HL-60 (cell line): ENCODE results near the gene IL2RA.

Source experiments
- DNase-seq, 2 experiments: peaks; one replicate each; pipeline ENCODE4 v3.0.0-alpha.2; 2010 to 2020; ENCODE audit warnings: low read depth in 1 of 2, low spot score in 1 of 2
- H3K27ac ChIP-seq: fragments of 250-450 bp; sonication (Bioruptor Pico); replicated peaks from 2 replicates; pipeline ENCODE4 v1.5.1; 2020; ENCODE audit warnings: mild to moderate bottlenecking, moderate library complexity
- H3K27me3 ChIP-seq: fragments of 250-450 bp; sonication (Bioruptor Pico); 2 replicates; pipeline ENCODE4 v1.5.1; 2021; ENCODE audit warnings: mild to moderate bottlenecking, moderate library complexity; ENCODE audit not compliant: insufficient read depth, poor library complexity, severe bottlenecking
- H3K4me3 ChIP-seq: replicated peaks from 2 replicates; pipeline ENCODE4 v1.5.1; 2011; ENCODE audit warnings: mild to moderate bottlenecking, control low read depth, low read length; ENCODE audit not compliant: insufficient read depth
- CTCF ChIP-seq: IDR thresholded peaks from one replicate; pipeline ENCODE4 v1.5.1; 2011; ENCODE audit warnings: low read length, control low read depth, inconsistent platforms; ENCODE audit not compliant: insufficient read depth
- GABPA ChIP-seq: IDR thresholded peaks from 2 replicates; pipeline ENCODE4 v1.6.1; 2012; ENCODE audit warnings: low read depth
- POLR2AphosphoS5 ChIP-seq: IDR thresholded peaks from 2 replicates; pipeline ENCODE4 v1.6.1; 2012; ENCODE audit warnings: low read depth
- REST ChIP-seq: IDR thresholded peaks from 2 replicates; pipeline ENCODE4 v1.6.1; 2012; ENCODE audit warnings: low read depth; ENCODE audit not compliant: insufficient replicate concordance
- SPI1 ChIP-seq: IDR thresholded peaks from 2 replicates; pipeline ENCODE4 v1.6.1; 2012; ENCODE audit warnings: low read depth, mild to moderate bottlenecking, borderline replicate concordance
- long read RNA-seq: library from polyadenylated mRNA; unstranded; transcript quantifications from one replicate; pipeline ENCODE4 v2.0.0, GENCODE V29; 2020

The IL2RA gene
- long read RNA-seq: 0 reads

GRCh38 chr10:6062101-6062771, at the start of gene IL2RA:
Gene IL2RA (minus strand): TSS chr10:6062367. CDS start chr10:6062151, 216 bp downstream.
- no peak for DNase-seq
- Histone ChIP-seq H3K27me3 (no peaks in the 10 kb centered on the region), H3K4me3 (no peak within 1 kb of the TSS), H3K27ac (no peak within 1 kb of the TSS)
- no peak for TF ChIP-seq POLR2AphosphoS5
- TF ChIP-seq SPI1: no peak
- TF ChIP-seq CTCF: no peak
- no peak for TF ChIP-seq REST
- no peak for TF ChIP-seq GABPA

- no peaks in the 10 kb centered on the region for H3K27me3 ChIP-seq
- H3K4me3 ChIP-seq: no peak overlapping the region
- DNase-seq: no peak
- TF ChIP-seq SPI1 (no peak), GABPA (no peak), CTCF (no peak), REST (no peak), POLR2AphosphoS5 (no peak)
- H3K27ac ChIP-seq: no peak overlapping the region
Observed at GRCh38 chr10:6110136-6110535, 48.0 kb upstream of the IL2RA start.

- TF ChIP-seq POLR2AphosphoS5 (no peak), SPI1 (no peak), CTCF (no peak), GABPA (no peak), REST (no peak)
- Histone ChIP-seq H3K4me3 (no peak overlapping the region), H3K27me3 (no peaks in the 10 kb centered on the region), H3K27ac (no peak overlapping the region)
- no peak for DNase-seq
Observed at GRCh38 chr10:6109444-6109775, 47.2 kb upstream of the IL2RA start.
